ENCODE results near the gene DGKI. TPM values are rescaled to one million over a fixed set of nuclear protein-coding genes. Genes with fewer than 3 reads are reported as not detected.

Gene DGKI
- total RNA-seq, 1 experiment from 2014 or later = 0.79 TPM

DNA sequence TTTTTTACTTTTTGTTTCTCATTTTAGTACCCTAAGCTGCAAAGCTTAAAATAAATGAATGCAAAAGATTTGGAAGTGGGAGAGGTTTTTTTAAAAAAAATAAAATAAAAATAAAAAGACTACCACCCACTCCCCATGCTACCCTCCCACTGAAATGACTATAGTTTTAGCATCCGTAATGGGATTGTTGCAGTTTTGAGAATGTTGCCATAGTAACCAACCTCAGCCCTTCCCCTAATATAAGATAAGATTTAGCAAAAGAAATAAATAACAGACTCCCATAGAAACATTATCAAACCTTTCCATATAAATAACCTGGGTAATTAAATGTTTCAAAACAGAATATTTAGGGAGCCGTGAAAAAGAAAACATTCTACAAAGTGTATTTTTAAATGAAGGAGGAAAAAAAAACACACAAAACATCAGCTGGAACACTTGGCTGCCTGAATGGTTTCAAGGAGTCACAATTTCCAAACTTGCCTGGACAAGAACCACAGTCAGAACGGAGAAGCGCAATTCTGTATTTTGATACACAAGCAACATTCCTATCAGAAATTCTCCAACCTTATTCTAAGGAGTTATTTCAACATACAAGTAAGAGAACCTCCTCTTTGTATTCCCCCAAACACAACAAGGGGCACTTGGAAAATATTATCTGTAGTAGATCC is 57.4 kb downstream of the DGKI start:
- no peak for ATAC-seq
- no peak for DNase-seq (ENCODE audit: low spot score)
- peaks cover 3% of the 10 kb centered on the region; the same call in 1 of the 2 replicates for H3K36me3 Mint-ChIP-seq
- TF ChIP-seq, protein P1, sequence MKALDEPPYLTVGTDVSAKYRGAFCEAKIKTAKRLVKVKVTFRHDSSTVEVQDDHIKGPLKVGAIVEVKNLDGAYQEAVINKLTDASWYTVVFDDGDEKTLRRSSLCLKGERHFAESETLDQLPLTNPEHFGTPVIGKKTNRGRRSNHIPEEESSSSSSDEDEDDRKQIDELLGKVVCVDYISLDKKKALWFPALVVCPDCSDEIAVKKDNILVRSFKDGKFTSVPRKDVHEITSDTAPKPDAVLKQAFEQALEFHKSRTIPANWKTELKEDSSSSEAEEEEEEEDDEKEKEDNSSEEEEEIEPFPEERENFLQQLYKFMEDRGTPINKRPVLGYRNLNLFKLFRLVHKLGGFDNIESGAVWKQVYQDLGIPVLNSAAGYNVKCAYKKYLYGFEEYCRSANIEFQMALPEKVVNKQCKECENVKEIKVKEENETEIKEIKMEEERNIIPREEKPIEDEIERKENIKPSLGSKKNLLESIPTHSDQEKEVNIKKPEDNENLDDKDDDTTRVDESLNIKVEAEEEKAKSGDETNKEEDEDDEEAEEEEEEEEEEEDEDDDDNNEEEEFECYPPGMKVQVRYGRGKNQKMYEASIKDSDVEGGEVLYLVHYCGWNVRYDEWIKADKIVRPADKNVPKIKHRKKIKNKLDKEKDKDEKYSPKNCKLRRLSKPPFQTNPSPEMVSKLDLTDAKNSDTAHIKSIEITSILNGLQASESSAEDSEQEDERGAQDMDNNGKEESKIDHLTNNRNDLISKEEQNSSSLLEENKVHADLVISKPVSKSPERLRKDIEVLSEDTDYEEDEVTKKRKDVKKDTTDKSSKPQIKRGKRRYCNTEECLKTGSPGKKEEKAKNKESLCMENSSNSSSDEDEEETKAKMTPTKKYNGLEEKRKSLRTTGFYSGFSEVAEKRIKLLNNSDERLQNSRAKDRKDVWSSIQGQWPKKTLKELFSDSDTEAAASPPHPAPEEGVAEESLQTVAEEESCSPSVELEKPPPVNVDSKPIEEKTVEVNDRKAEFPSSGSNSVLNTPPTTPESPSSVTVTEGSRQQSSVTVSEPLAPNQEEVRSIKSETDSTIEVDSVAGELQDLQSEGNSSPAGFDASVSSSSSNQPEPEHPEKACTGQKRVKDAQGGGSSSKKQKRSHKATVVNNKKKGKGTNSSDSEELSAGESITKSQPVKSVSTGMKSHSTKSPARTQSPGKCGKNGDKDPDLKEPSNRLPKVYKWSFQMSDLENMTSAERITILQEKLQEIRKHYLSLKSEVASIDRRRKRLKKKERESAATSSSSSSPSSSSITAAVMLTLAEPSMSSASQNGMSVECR (CRISPR knock-in tag; IDR thresholded peaks at IDR 0.05; ENCODE audit: borderline replicate concordance) = no peak
- TF ChIP-seq ZNF671 (CRISPR knock-in tag; IDR thresholded peaks at IDR 0.05) (no peak), JUN (CRISPR knock-in tag; IDR thresholded peaks at IDR 0.05) (no peak), SP1 (CRISPR knock-in tag; conservative IDR thresholded peaks at IDR 0.05) (no peak), ZNF138 (CRISPR knock-in tag; conservative IDR thresholded peaks at IDR 0.05) (no peak), OVOL2 (CRISPR knock-in tag; IDR thresholded peaks at IDR 0.05; ENCODE audit: borderline replicate concordance) (no peak), ELF4 (CRISPR knock-in tag; IDR thresholded peaks at IDR 0.05; ENCODE audit: low read depth) (no peak), HMGA2 (CRISPR knock-in tag; IDR thresholded peaks at IDR 0.05) (no peak), RELA (CRISPR knock-in tag; IDR thresholded peaks at IDR 0.05; ENCODE audit: borderline replicate concordance) (no peak), FOXK1 (CRISPR knock-in tag; IDR thresholded peaks at IDR 0.05) (no peak), PRRX2 (CRISPR knock-in tag; IDR thresholded peaks at IDR 0.05) (no peak), NR2C2 (CRISPR knock-in tag; IDR thresholded peaks at IDR 0.05) (no peak), FOXP1 (CRISPR knock-in tag; IDR thresholded peaks at IDR 0.05; ENCODE audit: borderline replicate concordance) (no peak), SOX15 (CRISPR knock-in tag; IDR thresholded peaks at IDR 0.05) (no peak)
- TF ChIP-seq, protein P2, sequence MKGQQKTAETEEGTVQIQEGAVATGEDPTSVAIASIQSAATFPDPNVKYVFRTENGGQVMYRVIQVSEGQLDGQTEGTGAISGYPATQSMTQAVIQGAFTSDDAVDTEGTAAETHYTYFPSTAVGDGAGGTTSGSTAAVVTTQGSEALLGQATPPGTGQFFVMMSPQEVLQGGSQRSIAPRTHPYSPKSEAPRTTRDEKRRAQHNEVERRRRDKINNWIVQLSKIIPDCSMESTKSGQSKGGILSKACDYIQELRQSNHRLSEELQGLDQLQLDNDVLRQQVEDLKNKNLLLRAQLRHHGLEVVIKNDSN (CRISPR knock-in tag; IDR thresholded peaks at IDR 0.05) = no peak
- TF ChIP-seq, protein P3, sequence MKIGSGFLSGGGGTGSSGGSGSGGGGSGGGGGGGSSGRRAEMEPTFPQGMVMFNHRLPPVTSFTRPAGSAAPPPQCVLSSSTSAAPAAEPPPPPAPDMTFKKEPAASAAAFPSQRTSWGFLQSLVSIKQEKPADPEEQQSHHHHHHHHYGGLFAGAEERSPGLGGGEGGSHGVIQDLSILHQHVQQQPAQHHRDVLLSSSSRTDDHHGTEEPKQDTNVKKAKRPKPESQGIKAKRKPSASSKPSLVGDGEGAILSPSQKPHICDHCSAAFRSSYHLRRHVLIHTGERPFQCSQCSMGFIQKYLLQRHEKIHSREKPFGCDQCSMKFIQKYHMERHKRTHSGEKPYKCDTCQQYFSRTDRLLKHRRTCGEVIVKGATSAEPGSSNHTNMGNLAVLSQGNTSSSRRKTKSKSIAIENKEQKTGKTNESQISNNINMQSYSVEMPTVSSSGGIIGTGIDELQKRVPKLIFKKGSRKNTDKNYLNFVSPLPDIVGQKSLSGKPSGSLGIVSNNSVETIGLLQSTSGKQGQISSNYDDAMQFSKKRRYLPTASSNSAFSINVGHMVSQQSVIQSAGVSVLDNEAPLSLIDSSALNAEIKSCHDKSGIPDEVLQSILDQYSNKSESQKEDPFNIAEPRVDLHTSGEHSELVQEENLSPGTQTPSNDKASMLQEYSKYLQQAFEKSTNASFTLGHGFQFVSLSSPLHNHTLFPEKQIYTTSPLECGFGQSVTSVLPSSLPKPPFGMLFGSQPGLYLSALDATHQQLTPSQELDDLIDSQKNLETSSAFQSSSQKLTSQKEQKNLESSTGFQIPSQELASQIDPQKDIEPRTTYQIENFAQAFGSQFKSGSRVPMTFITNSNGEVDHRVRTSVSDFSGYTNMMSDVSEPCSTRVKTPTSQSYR (CRISPR knock-in tag; IDR thresholded peaks at IDR 0.05) = no peak
- TF ChIP-seq, protein P4, sequence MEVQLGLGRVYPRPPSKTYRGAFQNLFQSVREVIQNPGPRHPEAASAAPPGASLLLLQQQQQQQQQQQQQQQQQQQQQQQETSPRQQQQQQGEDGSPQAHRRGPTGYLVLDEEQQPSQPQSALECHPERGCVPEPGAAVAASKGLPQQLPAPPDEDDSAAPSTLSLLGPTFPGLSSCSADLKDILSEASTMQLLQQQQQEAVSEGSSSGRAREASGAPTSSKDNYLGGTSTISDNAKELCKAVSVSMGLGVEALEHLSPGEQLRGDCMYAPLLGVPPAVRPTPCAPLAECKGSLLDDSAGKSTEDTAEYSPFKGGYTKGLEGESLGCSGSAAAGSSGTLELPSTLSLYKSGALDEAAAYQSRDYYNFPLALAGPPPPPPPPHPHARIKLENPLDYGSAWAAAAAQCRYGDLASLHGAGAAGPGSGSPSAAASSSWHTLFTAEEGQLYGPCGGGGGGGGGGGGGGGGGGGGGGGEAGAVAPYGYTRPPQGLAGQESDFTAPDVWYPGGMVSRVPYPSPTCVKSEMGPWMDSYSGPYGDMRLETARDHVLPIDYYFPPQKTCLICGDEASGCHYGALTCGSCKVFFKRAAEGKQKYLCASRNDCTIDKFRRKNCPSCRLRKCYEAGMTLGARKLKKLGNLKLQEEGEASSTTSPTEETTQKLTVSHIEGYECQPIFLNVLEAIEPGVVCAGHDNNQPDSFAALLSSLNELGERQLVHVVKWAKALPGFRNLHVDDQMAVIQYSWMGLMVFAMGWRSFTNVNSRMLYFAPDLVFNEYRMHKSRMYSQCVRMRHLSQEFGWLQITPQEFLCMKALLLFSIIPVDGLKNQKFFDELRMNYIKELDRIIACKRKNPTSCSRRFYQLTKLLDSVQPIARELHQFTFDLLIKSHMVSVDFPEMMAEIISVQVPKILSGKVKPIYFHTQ (CRISPR knock-in tag; IDR thresholded peaks at IDR 0.05) = no peak
- no peak overlapping the region for H3K4me3 Mint-ChIP-seq
- H3K4me1 Mint-ChIP-seq = 0 out of 2 replicates have a peak, but pooled peaks cover 6% of the 10 kb centered on the region
- H3K9me3 Mint-ChIP-seq = peaks cover 15% of the 10 kb centered on the region
- no peak overlapping the region for H3K27ac Mint-ChIP-seq
- POLR2A ChIA-PET = no interaction called here
- no peaks in the 10 kb centered on the region for H3K27me3 Mint-ChIP-seq (ENCODE audit: low read depth)
- CTCF ChIA-PET = no interaction called here
